HG02610 (cell line): ENCODE measurements around the gene CISD2.
"Not testable (repeated sequence)": the region's sequence is repeated elsewhere in the genome, so short reads cannot be mapped to it uniquely, and the experiment has no call there.

Experiments used
- ATAC-seq: cut with Tn5 transposase; IDR thresholded peaks from one replicate; pipeline ENCODE4 v1.9.1; 2021; ENCODE audit warnings: mild to moderate bottlenecking, moderate library complexity; ENCODE audit not compliant: unreplicated experiment

The CISD2 gene

GRCh38 chr4:102868781-102869568 is at the start of gene CISD2:
Gene CISD2, plus strand, starts transcription at chr4:102868992. Its CDS starts 93 bp downstream, at chr4:102869085.
- ATAC-seq, result peak; percentile 91

GRCh38 chr4:102819100-102819499 is 49.7 kb upstream of the CISD2 start:
- not testable (repeated sequence) for ATAC-seq

GRCh38 chr4:102819588-102820365 is 49.0 kb upstream of the CISD2 start:
- no peak for ATAC-seq

GRCh38 chr4:102823464-102823863 is 45.3 kb upstream of the CISD2 start:
- no peak for ATAC-seq

GRCh38 chr4:102823897-102824296 is 44.9 kb upstream of the CISD2 start:
- no peak for ATAC-seq

GRCh38 chr4:102824398-102824797 is 44.4 kb upstream of the CISD2 start:
- no peak for ATAC-seq

GRCh38 chr4:102825261-102826091 is 43.3 kb upstream of the CISD2 start:
- no peak for ATAC-seq

- ATAC-seq, result no peak
These were observed 42.5 kb upstream of the CISD2 start for GRCh38 chr4:102826105-102826889.

- ATAC-seq, result peak; percentile 31
These were observed 41.7 kb upstream of the CISD2 start, which contains the start of gene UBE2D3 for GRCh38 chr4:102826890-102827673. Gene UBE2D3, minus strand, starts transcription at chr4:102827551. Its CDS starts 1,043 bp downstream, at chr4:102826508.

GRCh38 chr4:102827674-102828496 is 40.9 kb upstream of the CISD2 start:
- peak; percentile 72 for ATAC-seq

GRCh38 chr4:102828497-102828808 is 40.3 kb upstream of the CISD2 start:
- no peak for ATAC-seq

- ATAC-seq, result no peak
These were observed 39.0 kb upstream of the CISD2 start for GRCh38 chr4:102829803-102830202.

- ATAC-seq, result no peak
These were observed 36.7 kb upstream of the CISD2 start for GRCh38 chr4:102832105-102832504.

- no peak for ATAC-seq
These were observed 36.1 kb upstream of the CISD2 start for GRCh38 chr4:102832667-102833066.

GRCh38 chr4:102836596-102836995 is 32.2 kb upstream of the CISD2 start:
- no peak for ATAC-seq

GRCh38 chr4:102842367-102842766 is 26.4 kb upstream of the CISD2 start:
- no peak for ATAC-seq

GRCh38 chr4:102843273-102843672 is 25.5 kb upstream of the CISD2 start:
- ATAC-seq, result no peak

GRCh38 chr4:102843938-102844337 is 24.9 kb upstream of the CISD2 start:
- no peak for ATAC-seq

GRCh38 chr4:102847687-102848086 is 21.1 kb upstream of the CISD2 start:
- ATAC-seq, result no peak
